Upper lobe of left lung (tissue), 6 donors: ENCODE measurements around the gene DLX4. TPM values are rescaled to one million over a fixed set of nuclear protein-coding genes. Genes with fewer than 3 reads are reported as not detected.

Experiments used
- ATAC-seq, 2 donors: fragments of 200-7000 bp; cut with Tn5 transposase; one replicate each; pipeline ENCODE4 v1.9.1; 2022; ENCODE audit warnings: mild to moderate bottlenecking in 2 of 2, moderate library complexity in 2 of 2; ENCODE audit not compliant: low FRiP score in 2 of 2
- DNase-seq, 2 donors: peaks; one replicate each; pipeline ENCODE4 v3.0.0-alpha.2; 2019 to 2020
- H3K27ac ChIP-seq, 4 donors: fragments of 200-600 bp; sonication (generic); one replicate each; pipeline ENCODE4 v1.5.1; 2016 to 2019
- H3K27me3 ChIP-seq, 4 donors: fragments of 200-600 bp; sonication (generic); one replicate each; pipeline ENCODE4 v1.5.1; 2017 to 2019
- H3K36me3 ChIP-seq, 4 donors: fragments of 200-600 bp; sonication (generic); one replicate each; pipeline ENCODE4 v1.5.1; 2016 to 2019
- H3K4me1 ChIP-seq, 4 donors: fragments of 200-600 bp; sonication (generic); one replicate each; pipeline ENCODE4 v1.5.1; 2018 to 2019
- H3K4me3 ChIP-seq, 4 donors: fragments of 200-600 bp; sonication (generic); one replicate each; pipeline ENCODE4 v1.5.1; 2017 to 2019; ENCODE audit warnings: mild to moderate bottlenecking in 2 of 4, moderate library complexity in 1 of 4
- H3K9me3 ChIP-seq, 4 donors: fragments of 200-600 bp; sonication (generic); one replicate each; pipeline ENCODE4 v1.5.1; 2018 to 2019
- EP300 ChIP-seq, 4 donors: sonication (generic); formaldehyde crosslinking; IDR thresholded peaks; one replicate each; pipeline ENCODE4 v1.5.1; 2017; ENCODE audit warnings: antibody characterized with exemption in 4 of 4, control low read depth in 2 of 4
- POLR2A ChIP-seq, 4 donors: fragments of 450-650 bp; IDR thresholded peaks; one replicate each; pipeline ENCODE4 v1.5.1; 2016 to 2017; ENCODE audit warnings: antibody characterized with exemption in 4 of 4, mild to moderate bottlenecking in 2 of 4
- POLR2AphosphoS5 ChIP-seq, 2 donors: sonication (generic); formaldehyde crosslinking; IDR thresholded peaks; one replicate each; pipeline ENCODE4 v1.5.1; 2017; ENCODE audit warnings: antibody characterized with exemption in 2 of 2
- WGBS, 2 donors: methylation state at CpG; one replicate each; pipeline ENCODE4 v1.1.5; 2017 to 2018; 5-methylcytosine and 5-hydroxymethylcytosine counted together
- total RNA-seq, 6 donors: library from RNA; depleted of rRNA in 4 of 6; stranded (reverse); fragments of >200 nt in 4 of 6; gene quantifications; one replicate each; pipeline versions ENCODE4 v1.1.0 to v1.2.1, GENCODE V29; 2016 to 2021
- TF ChIP-seq, protein P1 (sequence below), 6 experiments: fragments of 450-650 bp in 4 of 6; fragments of 200-600 bp in 2 of 6; sonication (generic) in 2 of 6; IDR thresholded peaks; one replicate each; pipeline ENCODE4 v1.5.1; 2016 to 2019; ENCODE audit warnings: antibody characterized with exemption in 6 of 6
- donor health status: DM: no; HTN: no; CAD: no; lungs with moderate emphysema.
- donor health status: DM: no; HTN: yes; CAD: no; lungs with severe emphysema.

DLX4 gene
- total RNA-seq, 6 donors from 2014 or later = 0.61 to 12.7 (median 2.5) TPM

DNA sequence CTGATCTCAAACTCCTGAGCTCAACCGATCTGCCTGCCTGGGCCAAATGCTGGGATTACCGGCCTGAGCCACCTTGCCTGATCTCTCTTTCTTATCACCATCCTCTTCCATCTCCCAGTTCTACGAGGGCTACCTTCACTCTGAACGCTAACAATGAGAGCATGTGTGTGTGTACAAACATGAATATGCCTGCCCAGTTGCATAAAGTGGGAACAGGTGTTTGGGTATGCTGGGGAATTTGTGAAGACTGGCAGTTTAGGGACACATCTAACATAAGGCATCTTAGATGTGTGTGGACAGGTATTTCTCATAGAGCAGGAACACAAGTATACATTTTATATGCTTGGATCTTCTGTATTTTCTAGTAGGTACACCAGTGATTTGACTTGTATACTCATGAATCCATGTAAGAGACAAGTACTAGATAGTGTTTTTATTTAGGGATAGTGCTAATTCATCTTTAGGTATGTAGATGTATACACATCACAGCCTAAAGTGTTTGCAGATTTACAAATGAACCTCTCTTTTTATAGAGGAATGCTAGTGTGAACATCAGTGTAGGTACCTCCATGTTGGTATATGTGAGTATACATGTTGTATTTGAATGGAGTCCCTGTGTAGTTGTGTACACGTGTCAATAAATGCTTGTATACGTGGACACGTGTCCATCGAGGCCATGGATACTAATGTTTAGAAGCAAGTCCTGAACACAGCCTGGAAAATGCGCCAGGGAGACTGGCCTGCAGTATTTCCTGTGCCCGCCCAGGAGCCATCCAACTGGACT is 1.2 kb upstream of the DLX4 start:
- Histone ChIP-seq H3K27me3 (peaks cover 3 to 88% (median 57%) of the 10 kb centered on the region in 4 donors), H3K9me3 (no peaks in the 10 kb centered on the region), H3K27ac (peak overlapping the region in 2 of 4 donors; percentile 56), H3K4me1 (peaks cover 37 to 62% (median 48%) of the 10 kb centered on the region in 4 donors), H3K4me3 (peak overlapping the region in 3 of 4 donors; percentile 56 to 63 (median 61)), H3K36me3 (no peaks in the 10 kb centered on the region)
- TF ChIP-seq, protein P1, sequence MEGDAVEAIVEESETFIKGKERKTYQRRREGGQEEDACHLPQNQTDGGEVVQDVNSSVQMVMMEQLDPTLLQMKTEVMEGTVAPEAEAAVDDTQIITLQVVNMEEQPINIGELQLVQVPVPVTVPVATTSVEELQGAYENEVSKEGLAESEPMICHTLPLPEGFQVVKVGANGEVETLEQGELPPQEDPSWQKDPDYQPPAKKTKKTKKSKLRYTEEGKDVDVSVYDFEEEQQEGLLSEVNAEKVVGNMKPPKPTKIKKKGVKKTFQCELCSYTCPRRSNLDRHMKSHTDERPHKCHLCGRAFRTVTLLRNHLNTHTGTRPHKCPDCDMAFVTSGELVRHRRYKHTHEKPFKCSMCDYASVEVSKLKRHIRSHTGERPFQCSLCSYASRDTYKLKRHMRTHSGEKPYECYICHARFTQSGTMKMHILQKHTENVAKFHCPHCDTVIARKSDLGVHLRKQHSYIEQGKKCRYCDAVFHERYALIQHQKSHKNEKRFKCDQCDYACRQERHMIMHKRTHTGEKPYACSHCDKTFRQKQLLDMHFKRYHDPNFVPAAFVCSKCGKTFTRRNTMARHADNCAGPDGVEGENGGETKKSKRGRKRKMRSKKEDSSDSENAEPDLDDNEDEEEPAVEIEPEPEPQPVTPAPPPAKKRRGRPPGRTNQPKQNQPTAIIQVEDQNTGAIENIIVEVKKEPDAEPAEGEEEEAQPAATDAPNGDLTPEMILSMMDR (IDR thresholded peaks at IDR 0.05) = no peak
- DNase-seq (no peak), ATAC-seq (no peak)
- WGBS, 2 donors = 28 to 36% methylated on average over 10 of the region's 10 CpGs

DNA sequence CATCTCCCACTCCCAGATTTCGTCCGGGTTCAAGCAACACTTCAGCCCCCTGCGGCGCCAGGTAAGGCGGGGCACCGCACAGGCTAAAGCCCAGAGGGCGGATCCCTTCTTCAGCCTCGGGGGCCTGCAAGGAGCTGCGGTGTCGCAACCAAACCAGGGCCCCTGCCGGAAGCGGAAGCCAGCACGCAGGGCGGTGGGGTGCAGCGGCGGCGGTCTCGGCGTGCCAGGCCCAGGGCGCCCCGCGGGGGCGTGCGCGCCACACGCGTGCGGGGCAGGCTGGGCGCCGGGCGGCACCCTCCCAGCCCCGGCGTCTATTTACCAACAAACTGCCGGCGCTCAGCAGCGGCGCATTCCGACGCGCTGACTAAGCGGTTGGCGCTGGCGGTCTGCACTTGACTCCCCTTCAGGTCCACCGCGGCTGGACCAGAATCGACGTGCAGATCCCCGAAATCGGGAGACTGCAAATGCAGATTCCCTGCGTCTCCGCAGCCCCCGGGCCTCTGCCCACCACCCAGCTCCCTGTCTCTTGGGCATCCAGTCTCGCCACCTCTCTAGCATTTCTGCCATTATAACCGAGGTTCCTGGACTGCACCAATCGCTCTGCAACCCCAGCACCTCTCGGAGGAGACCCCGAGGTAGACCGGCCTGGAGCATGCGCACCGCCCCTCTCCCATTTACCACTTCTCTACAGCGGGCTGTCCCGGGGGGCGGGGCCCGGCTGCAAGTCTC is 421 bp upstream of the DLX4 start:
- ATAC-seq = peak; percentile 72 to 85
- Histone ChIP-seq H3K36me3 (no peaks in the 10 kb centered on the region), H3K9me3 (no peaks in the 10 kb centered on the region), H3K4me1 (peaks cover 37 to 65% (median 48%) of the 10 kb centered on the region in 4 donors), H3K4me3 (peak overlapping the region; percentile 1 to 63 (median 58)), H3K27me3 (peaks cover 3 to 90% (median 58%) of the 10 kb centered on the region in 4 donors), H3K27ac (peak overlapping the region in 2 of 4 donors; percentile 56)
- TF ChIP-seq, protein P1 (IDR thresholded peaks at IDR 0.05) = peak in 1 of 6 experiments; percentile 19
- peak in 1 of 2 donors; percentile 7 for TF ChIP-seq POLR2AphosphoS5 (IDR thresholded peaks at IDR 0.05)
- no peak for TF ChIP-seq POLR2A (IDR thresholded peaks at IDR 0.05)
- no peak for TF ChIP-seq EP300 (IDR thresholded peaks at IDR 0.05)
- peak; percentile 83 to 93 for DNase-seq
- 0% methylated on average over 15 to 40 of the region's 64 CpGs for whole genome bisulfite sequencing, 2 donors

DNA sequence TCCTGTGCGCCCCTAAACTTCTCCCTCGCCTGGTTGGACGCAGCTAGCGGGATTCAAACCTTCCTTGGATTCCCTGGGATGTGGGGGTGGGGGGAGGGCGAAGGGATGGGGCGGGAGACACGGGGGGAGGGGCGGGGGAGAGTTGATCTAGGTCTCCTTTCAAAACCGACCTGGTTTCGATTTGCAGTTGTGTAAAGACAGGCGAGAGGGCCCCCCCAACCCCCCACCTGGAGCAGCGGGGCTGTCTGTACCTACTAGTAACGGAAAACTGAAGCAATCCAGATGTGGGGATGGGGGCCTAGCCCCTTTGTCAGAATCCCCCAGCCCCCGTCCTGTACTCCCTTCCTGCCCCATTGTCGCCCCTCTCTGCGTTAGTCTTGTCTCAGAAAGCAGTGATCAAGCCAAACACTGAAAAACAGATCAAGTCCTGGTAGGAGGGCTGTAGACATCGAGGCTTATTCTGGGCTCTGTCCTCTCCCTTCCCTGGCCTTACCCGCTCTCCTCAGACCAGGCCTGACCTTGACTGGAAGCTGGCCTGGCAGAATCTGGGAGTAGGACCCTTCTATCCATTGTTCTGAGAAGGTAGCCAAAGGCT is 902 bp downstream of the DLX4 start:
- peak overlapping the region in 2 of 4 donors; percentile 56 to 63 for H3K4me3 ChIP-seq
- no peak for TF ChIP-seq EP300 (IDR thresholded peaks at IDR 0.05)
- no peak for TF ChIP-seq POLR2A (IDR thresholded peaks at IDR 0.05)
- TF ChIP-seq, protein P1 (IDR thresholded peaks at IDR 0.05) = no peak
- no peak for TF ChIP-seq POLR2AphosphoS5 (IDR thresholded peaks at IDR 0.05)
- no peaks in the 10 kb centered on the region for H3K9me3 ChIP-seq
- H3K27ac ChIP-seq = no peak overlapping the region
- no peak for ATAC-seq
- H3K27me3 ChIP-seq = peaks cover 0 to 81% (median 48%) of the 10 kb centered on the region in 4 donors
- peaks cover 26 to 52% (median 37%) of the 10 kb centered on the region in 4 donors for H3K4me1 ChIP-seq
- no peaks in the 10 kb centered on the region for H3K36me3 ChIP-seq
- no peak for DNase-seq
- 26 to 41% methylated on average over 8 to 14 of the region's 18 CpGs for WGBS, 2 donors

DNA sequence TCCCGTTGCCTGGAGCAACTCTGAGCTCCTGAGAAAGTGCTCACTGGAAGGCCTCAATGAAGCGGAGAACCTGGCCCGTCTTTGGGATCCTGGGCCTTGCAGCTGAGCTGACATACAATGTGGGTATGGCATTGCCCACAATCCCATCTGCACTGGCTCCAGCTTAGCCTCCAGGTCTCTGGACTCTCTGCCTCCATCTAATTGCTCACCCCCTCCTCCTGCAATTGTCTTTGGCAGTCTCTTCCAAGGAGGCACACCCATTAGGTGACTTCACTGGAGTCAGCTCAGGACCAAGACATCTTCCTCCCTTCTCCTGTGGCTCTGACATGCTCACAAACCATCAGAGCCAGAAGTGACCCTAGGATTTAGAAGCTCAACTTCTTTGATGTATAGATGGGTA is 1.5 kb downstream of the DLX4 start:
- no peak for TF ChIP-seq POLR2A (IDR thresholded peaks at IDR 0.05)
- TF ChIP-seq EP300 (IDR thresholded peaks at IDR 0.05) = no peak
- no peak for TF ChIP-seq POLR2AphosphoS5 (IDR thresholded peaks at IDR 0.05)
- TF ChIP-seq, protein P1 (IDR thresholded peaks at IDR 0.05) = no peak
- H3K36me3 ChIP-seq = no peaks in the 10 kb centered on the region
- ATAC-seq (no peak), DNase-seq (no peak)
- WGBS, 2 donors = 59 to 82% methylated on average over 3 of the region's 3 CpGs
- H3K4me1 ChIP-seq = peaks cover 26 to 46% (median 33%) of the 10 kb centered on the region in 4 donors
- peaks cover 0 to 75% (median 42%) of the 10 kb centered on the region in 4 donors for H3K27me3 ChIP-seq
- H3K27ac ChIP-seq = no peak overlapping the region
- H3K4me3 ChIP-seq = no peak overlapping the region
- H3K9me3 ChIP-seq = no peaks in the 10 kb centered on the region
